Testis (tissue), 3 donors: ENCODE data around the gene SLC44A1. TPM values are rescaled to one million over a fixed set of nuclear protein-coding genes. Genes with fewer than 3 reads are reported as not detected.

ENCODE experiments used
- DNase-seq: peaks from one replicate; pipeline ENCODE4 v3.0.0-alpha.2; 2019
- H3K27ac ChIP-seq, 2 donors: fragments of 200-600 bp; sonication (generic); one replicate each; pipeline ENCODE4 v1.5.1; 2019
- H3K27me3 ChIP-seq: fragments of 200-600 bp; sonication (generic); one replicate; pipeline ENCODE4 v1.5.1; 2019
- H3K36me3 ChIP-seq: fragments of 200-600 bp; sonication (generic); one replicate; pipeline ENCODE4 v1.5.1; 2017; ENCODE audit warnings: low read depth; ENCODE audit errors: missing control alignments
- H3K4me1 ChIP-seq: fragments of 200-600 bp; sonication (generic); one replicate; pipeline ENCODE4 v1.5.1; 2019
- H3K4me3 ChIP-seq, 2 donors: fragments of 200-600 bp; sonication (generic); one replicate each; pipeline ENCODE4 v1.5.1; 2017 to 2019
- H3K9me3 ChIP-seq: fragments of 200-600 bp; sonication (generic); one replicate; pipeline ENCODE4 v1.5.1; 2017
- CTCF ChIP-seq, 3 experiments: fragments of 450-650 bp in 2 of 3; fragments of 200-600 bp in 1 of 3; sonication (generic) in 1 of 3; IDR thresholded peaks; one replicate each; pipeline ENCODE4 v1.5.1; 2016 to 2019; ENCODE audit warnings: antibody characterized with exemption in 3 of 3, mild to moderate bottlenecking in 2 of 3, moderate library complexity in 1 of 3
- POLR2A ChIP-seq: fragments of 450-650 bp; IDR thresholded peaks from one replicate; pipeline ENCODE4 v1.6.1; 2017; ENCODE audit warnings: antibody characterized with exemption, mild to moderate bottlenecking, moderate library complexity
- WGBS, 2 donors: methylation state at CpG; one replicate each; pipeline ENCODE4 v1.1.5; 2018; 5-methylcytosine and 5-hydroxymethylcytosine counted together
- intact Hi-C: fragments of 100-400 bp; cut with DNase I; formaldehyde crosslinking; loops from one replicate; pipeline ENCODE4 v1.15.1; 2023; ENCODE audit warnings: low total_unique reads
- polyA plus RNA-seq: library from polyadenylated mRNA; stranded (reverse); fragments of 350-450 nt; fragmentation: Illumina TruSeq; extraction: RNeasy Lipid Tissue Mini Kit (QIAGEN cat#74804); gene quantifications from one replicate; pipeline ENCODE4 v1.2.3, GENCODE V29; 2014; ENCODE audit warnings: low read depth, low replicate concordance; ENCODE audit not compliant: insufficient read depth
- total RNA-seq, 2 donors: library from RNA; depleted of rRNA; stranded (reverse); fragments of >200 nt; gene quantifications; one replicate each; pipeline ENCODE4 v1.2.3, GENCODE V29; 2016

The SLC44A1 gene
- total and polyA plus RNA-seq, 3 donors from 2014 or later = 8.9 to 16.7 (median 11.1) TPM

GRCh38 chr9:105475302-105475701 lies 230.9 kb downstream of the SLC44A1 start:
- H3K27ac ChIP-seq = no peak overlapping the region
- H3K4me3 ChIP-seq = no peak overlapping the region
- intact Hi-C loops = no loop called here
- no peak for DNase-seq
- no peaks in the 10 kb centered on the region for H3K36me3 ChIP-seq
- WGBS, 2 donors = 56 to 61% methylated on average over 2 of the region's 2 CpGs
- H3K27me3 ChIP-seq = no peaks in the 10 kb centered on the region
- TF ChIP-seq CTCF (IDR thresholded peaks at IDR 0.05) (peak in 2 of 3 experiments; percentile 10 to 38), POLR2A (no peak)
- H3K9me3 ChIP-seq = no peaks in the 10 kb centered on the region
- H3K4me1 ChIP-seq = no peaks in the 10 kb centered on the region

- TF ChIP-seq POLR2A (no peak), CTCF (IDR thresholded peaks at IDR 0.05) (no peak)
- intact Hi-C loops = no loop called here
- no peaks in the 10 kb centered on the region for H3K9me3 ChIP-seq
- no peak overlapping the region for H3K27ac ChIP-seq
- no peaks in the 10 kb centered on the region for H3K36me3 ChIP-seq
- H3K4me1 ChIP-seq = no peaks in the 10 kb centered on the region
- no peak for DNase-seq
- H3K4me3 ChIP-seq = no peak overlapping the region
- no peaks in the 10 kb centered on the region for H3K27me3 ChIP-seq
Observed at GRCh38 chr9:105479846-105480245, 235.4 kb downstream of the SLC44A1 start.

GRCh38 chr9:105483618-105484017 lies 239.2 kb downstream of the SLC44A1 start:
- TF ChIP-seq CTCF (IDR thresholded peaks at IDR 0.05) (no peak), POLR2A (no peak)
- H3K9me3 ChIP-seq = no peaks in the 10 kb centered on the region
- no peaks in the 10 kb centered on the region for H3K27me3 ChIP-seq
- no peaks in the 10 kb centered on the region for H3K36me3 ChIP-seq
- no peaks in the 10 kb centered on the region for H3K4me1 ChIP-seq
- H3K27ac ChIP-seq = no peak overlapping the region
- intact Hi-C loops = no loop called here
- no peak overlapping the region for H3K4me3 ChIP-seq
- no peak for DNase-seq

GRCh38 chr9:105484226-105484625 lies 239.8 kb downstream of the SLC44A1 start:
- intact Hi-C loops = no loop called here
- no peaks in the 10 kb centered on the region for H3K9me3 ChIP-seq
- DNase-seq = no peak
- H3K27ac ChIP-seq = no peak overlapping the region
- WGBS, 2 donors = 94 to 98% methylated on average over 2 of the region's 2 CpGs
- no peaks in the 10 kb centered on the region for H3K36me3 ChIP-seq
- TF ChIP-seq POLR2A (no peak), CTCF (IDR thresholded peaks at IDR 0.05) (no peak)
- H3K27me3 ChIP-seq = no peaks in the 10 kb centered on the region
- no peak overlapping the region for H3K4me3 ChIP-seq
- H3K4me1 ChIP-seq = no peaks in the 10 kb centered on the region

- Histone ChIP-seq H3K9me3 (no peaks in the 10 kb centered on the region), H3K27me3 (no peaks in the 10 kb centered on the region), H3K4me1 (no peaks in the 10 kb centered on the region), H3K27ac (no peak overlapping the region), H3K4me3 (no peak overlapping the region), H3K36me3 (no peaks in the 10 kb centered on the region)
- TF ChIP-seq CTCF (IDR thresholded peaks at IDR 0.05) (no peak), POLR2A (no peak)
- DNase-seq = no peak
- intact Hi-C loops = no loop called here
Observed at GRCh38 chr9:105485131-105485530, 240.7 kb downstream of the SLC44A1 start.

Other genes starting within 250 kb of the SLC44A1 start
- gene FSD1L, start 203.4 kb downstream of the SLC44A1 start, total RNA-seq = 10 to 100 TPM in 1 of 2 donors, 1 to 10 TPM in 1; 9.4 to 12.2 TPM
- 9.1 TPM for gene FSD1L, start 203.4 kb downstream of the SLC44A1 start, polyA plus RNA-seq